ENCODE results near the gene ERCC3.
"Not testable (repeated sequence)": the region's sequence is repeated elsewhere in the genome, so short reads cannot be mapped to it uniquely, and the experiment has no call there.

Gene ERCC3

DNA sequence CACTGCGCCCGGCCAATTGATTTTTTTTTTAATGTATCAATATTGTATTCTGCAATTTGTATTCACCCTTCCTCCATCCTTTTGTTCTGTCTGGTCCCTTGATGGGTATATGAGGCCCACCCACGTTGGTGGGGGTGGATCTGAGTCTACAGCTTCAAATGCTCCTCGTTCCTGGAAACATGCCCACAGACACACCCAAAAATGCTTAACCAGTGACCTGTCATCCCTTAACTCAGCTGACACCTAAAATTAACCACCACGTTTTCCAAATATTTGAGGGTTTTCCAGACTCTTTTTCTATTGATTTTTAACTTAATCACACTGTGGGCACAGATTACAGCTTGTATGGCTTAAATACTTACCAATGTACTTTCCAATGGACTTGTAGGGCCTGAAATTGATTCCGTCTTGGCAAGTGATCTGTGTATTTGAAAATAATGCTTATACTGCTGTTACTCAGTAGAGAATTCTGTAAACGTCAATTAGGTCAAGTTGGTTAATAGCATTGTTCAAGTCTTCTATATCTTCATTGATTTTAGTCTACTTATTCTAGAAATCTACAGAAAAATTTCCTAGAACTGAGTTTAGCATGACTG is 39.5 kb downstream of the ERCC3 start:
- no peak overlapping the region for H3K4me3 ChIP-seq (ENCODE audit: low read depth, low read length)
- TF ChIP-seq CTCF (IDR thresholded peaks at IDR 0.05; ENCODE audit: insufficient read depth, low read depth, low read length, missing control alignments): no peak
- DNase-seq (ENCODE audit: low read depth): no peak

- H3K4me3 ChIP-seq (ENCODE audit: low read depth, low read length); DNase-seq (ENCODE audit: low read depth): not testable (repeated sequence)
Measured at GRCh38 chr2:127241184-127241583, 52.8 kb downstream of the ERCC3 start.

- no peak for DNase-seq (ENCODE audit: low read depth)
- H3K4me3 ChIP-seq (ENCODE audit: low read depth, low read length): no peak overlapping the region
- TF ChIP-seq CTCF (IDR thresholded peaks at IDR 0.05; ENCODE audit: insufficient read depth, low read depth, low read length, missing control alignments): no peak
Measured at GRCh38 chr2:127239395-127239794, 54.5 kb downstream of the ERCC3 start.

- not testable (repeated sequence) for DNase-seq (ENCODE audit: low read depth); H3K4me3 ChIP-seq (ENCODE audit: low read depth, low read length)
Measured at GRCh38 chr2:127237768-127238167, 56.2 kb downstream of the ERCC3 start.

- no peak for TF ChIP-seq CTCF (IDR thresholded peaks at IDR 0.05; ENCODE audit: insufficient read depth, low read depth, low read length, missing control alignments)
- no peak overlapping the region for H3K4me3 ChIP-seq (ENCODE audit: low read depth, low read length)
- no peak for DNase-seq (ENCODE audit: low read depth)
Measured at GRCh38 chr2:127235082-127235702, 58.8 kb downstream of the ERCC3 start.

- no peak for DNase-seq (ENCODE audit: low read depth)
- TF ChIP-seq CTCF (IDR thresholded peaks at IDR 0.05; ENCODE audit: insufficient read depth, low read depth, low read length, missing control alignments): no peak
- no peak overlapping the region for H3K4me3 ChIP-seq (ENCODE audit: low read depth, low read length)
Measured at GRCh38 chr2:127233710-127234109, 60.2 kb downstream of the ERCC3 start.

DNA sequence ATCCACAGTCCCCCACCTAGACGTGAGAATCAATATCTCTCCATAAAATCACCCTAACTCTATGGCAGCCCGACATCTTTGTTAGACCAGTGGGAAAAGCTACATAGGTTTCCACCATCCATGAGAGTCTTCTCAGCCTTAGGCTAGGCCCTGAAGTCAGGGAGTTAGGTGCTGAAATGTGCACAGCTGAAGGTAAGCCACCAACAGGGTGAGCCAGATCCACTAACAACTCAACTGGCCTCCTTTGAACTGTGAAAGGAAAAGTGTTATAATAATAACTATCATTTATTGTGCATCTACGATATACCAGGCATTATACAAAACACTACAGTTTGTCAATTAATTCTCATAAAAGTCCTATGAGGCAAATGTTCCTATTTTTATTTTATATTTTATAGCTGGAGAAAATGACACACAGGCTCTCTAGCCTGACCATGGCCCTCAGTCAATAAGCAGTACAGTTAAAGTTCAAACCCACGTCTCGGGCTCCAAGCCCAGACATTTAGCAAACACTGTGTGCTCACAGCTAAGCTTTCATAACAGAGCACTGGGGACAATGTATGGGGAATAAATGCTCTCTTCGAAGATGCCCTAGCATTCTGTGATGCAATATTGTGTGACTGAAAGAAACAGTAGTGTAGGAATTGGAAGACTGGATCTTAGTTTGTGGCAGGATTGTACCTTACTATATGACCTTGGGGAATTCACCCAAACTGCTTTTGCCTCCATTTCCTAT is 62.6 kb downstream of the ERCC3 start:
- no peak for TF ChIP-seq CTCF (IDR thresholded peaks at IDR 0.05; ENCODE audit: insufficient read depth, low read depth, low read length, missing control alignments)
- H3K4me3 ChIP-seq (ENCODE audit: low read depth, low read length): no peak overlapping the region
- no peak for DNase-seq (ENCODE audit: low read depth)

DNA sequence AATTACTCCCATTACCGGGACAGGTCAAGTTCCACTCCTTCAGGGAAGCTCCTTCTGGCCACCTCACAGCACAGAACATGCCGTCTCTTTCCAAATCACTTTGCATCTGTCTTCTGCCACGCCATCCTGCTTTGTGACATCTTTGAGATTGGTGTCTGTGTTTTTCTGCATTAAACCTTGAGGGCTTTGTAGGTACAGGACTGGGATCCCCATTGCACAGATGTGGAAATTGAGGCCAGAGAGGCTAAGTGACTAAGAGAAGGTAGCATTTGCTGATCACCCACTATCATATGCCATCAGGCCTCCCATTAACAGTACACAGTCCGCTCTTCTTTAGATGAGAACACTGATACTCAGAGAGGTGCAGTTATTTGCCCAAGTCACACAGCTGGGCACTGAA is 64.4 kb downstream of the ERCC3 start:
- TF ChIP-seq CTCF (IDR thresholded peaks at IDR 0.05; ENCODE audit: insufficient read depth, low read depth, low read length, missing control alignments): no peak
- no peak for DNase-seq (ENCODE audit: low read depth)

More for the DNA sequence above, 64.4 kb downstream of the ERCC3 start:
- no peak overlapping the region for H3K4me3 ChIP-seq (ENCODE audit: low read depth, low read length)
